Measurements from ENCODE around the gene MIPOL1.

- TF ChIP-seq EZH2 (conservative IDR thresholded peaks at IDR 0.05; ENCODE audit: low read depth, low read length) (no peak), ATF3 (CRISPR knock-in tag; IDR thresholded peaks at IDR 0.05) (no peak), POLR2A (IDR thresholded peaks at IDR 0.05; ENCODE audit: insufficient read depth in 1 of 2, low read depth in 2 of 2, low read length in 2 of 2) (no peak), ZBTB34 (CRISPR knock-in tag; IDR thresholded peaks at IDR 0.05) (0 out of 2 replicates have a peak, but pooled peaks have one; percentile 30), TIGD3 (CRISPR knock-in tag; IDR thresholded peaks at IDR 0.05; ENCODE audit: borderline replicate concordance) (no peak), TFAP4 (IDR thresholded peaks at IDR 0.05; ENCODE audit: borderline replicate concordance, low read depth) (no peak), CTCF (CRISPR knock-in tag; IDR thresholded peaks at IDR 0.05) (no peak), POLR2AphosphoS5 (IDR thresholded peaks at IDR 0.05; ENCODE audit: low read depth, low read length) (no peak)
Measured at GRCh38 chr14:37447883-37448391, 250.2 kb downstream of the MIPOL1 start.
